GM13977 (cell line): Measurements from ENCODE around the gene ANKRD6.

Experiments
- DNase-seq: peaks from one replicate; pipeline ENCODE4 v3.0.0; 2012; ENCODE audit warnings: low spot score
- in situ Hi-C: fragments of 300-500 bp; cut with MboI; formaldehyde crosslinking; loops from one replicate; pipeline ENCODE4 v1.12.0; 2022; ENCODE audit warnings: low sequenced_read_pairs, low pct_unique_long_range_greater_than_20kb, mixed read lengths, inconsistent platforms; ENCODE audit not compliant: unreplicated experiment
- TF ChIP-seq, protein P1 (sequence below): IDR thresholded peaks from 2 replicates; pipeline ENCODE4 v1.5.1; 2012; ENCODE audit warnings: mild to moderate bottlenecking, control low read depth; ENCODE audit not compliant: insufficient read depth; ENCODE audit errors: extremely low read depth, missing control alignments

Gene ANKRD6

DNA sequence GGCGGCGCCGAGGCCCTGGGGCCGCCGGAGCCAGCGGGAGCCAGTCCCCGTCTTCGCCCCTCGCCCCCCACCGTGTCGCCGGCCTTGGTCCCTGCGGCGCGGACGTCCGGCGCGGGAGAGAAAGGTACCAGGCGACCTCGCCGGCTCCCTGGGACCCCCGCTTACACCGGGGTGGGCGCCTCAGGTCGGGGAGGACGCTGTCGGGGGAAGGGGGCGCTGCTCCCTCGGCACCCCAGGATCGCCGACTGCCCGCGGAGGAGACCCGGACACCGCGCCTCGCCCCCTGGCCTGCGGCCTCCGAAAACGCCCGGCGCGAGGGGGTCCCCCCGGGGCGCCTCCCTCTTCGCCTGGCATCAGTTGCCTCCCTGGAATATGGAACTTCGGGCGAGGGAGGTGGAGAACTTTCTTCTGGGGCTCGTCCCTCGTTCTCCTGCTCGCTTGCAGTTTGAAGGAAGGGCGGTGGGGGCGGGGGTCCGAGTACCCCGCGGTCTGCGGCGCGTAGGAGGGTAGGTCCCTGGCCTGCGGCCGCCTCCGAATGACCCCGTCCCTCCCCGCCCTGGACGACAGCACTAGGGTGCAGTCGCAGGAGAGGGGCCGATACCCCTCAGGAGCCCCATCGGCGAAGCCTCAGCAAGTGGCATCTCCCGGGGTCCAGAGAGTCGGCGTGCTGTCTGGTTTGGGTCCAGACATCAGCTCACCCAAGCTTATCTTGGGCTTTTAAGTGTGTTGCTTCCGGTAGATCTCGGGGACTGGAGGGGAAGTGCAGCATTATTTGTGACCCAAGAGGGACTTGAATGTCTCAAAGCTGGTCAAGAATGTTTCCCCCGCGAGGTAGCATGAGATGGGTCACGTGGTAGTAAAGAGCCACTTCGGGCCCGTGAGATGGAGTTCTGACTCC is 549 bp downstream of the ANKRD6 start:
- peak; percentile 53 for DNase-seq
- TF ChIP-seq, protein P1, sequence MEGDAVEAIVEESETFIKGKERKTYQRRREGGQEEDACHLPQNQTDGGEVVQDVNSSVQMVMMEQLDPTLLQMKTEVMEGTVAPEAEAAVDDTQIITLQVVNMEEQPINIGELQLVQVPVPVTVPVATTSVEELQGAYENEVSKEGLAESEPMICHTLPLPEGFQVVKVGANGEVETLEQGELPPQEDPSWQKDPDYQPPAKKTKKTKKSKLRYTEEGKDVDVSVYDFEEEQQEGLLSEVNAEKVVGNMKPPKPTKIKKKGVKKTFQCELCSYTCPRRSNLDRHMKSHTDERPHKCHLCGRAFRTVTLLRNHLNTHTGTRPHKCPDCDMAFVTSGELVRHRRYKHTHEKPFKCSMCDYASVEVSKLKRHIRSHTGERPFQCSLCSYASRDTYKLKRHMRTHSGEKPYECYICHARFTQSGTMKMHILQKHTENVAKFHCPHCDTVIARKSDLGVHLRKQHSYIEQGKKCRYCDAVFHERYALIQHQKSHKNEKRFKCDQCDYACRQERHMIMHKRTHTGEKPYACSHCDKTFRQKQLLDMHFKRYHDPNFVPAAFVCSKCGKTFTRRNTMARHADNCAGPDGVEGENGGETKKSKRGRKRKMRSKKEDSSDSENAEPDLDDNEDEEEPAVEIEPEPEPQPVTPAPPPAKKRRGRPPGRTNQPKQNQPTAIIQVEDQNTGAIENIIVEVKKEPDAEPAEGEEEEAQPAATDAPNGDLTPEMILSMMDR, result peak; percentile 6
- in situ Hi-C loops, result loop anchor here (10.0 kb wide), 1 partner anchor 171 kb away; no protein-coding TSS in a partner anchor

DNA sequence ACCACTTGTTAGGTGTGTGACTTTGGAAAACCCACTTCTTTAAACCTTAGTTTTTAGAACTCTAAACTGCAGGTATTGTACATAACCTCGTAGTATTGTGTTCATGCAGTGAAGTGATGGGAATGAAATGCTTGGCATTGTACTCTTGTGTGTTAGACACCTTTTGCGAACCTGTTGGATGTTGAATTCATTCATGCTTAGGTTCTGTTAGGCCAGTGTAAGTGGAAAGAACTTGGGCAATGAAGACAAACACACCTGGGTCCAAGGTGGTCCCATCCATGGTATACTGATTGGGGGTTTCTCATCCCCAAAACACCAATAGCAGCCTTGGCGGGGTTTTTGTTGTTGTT is 1.2 kb downstream of the ANKRD6 start:
- TF ChIP-seq, protein P1, result no peak
- in situ Hi-C loops, result loop anchor here (10.0 kb wide), 1 partner anchor 171 kb away; no protein-coding TSS in a partner anchor
- no peak for DNase-seq

DNA sequence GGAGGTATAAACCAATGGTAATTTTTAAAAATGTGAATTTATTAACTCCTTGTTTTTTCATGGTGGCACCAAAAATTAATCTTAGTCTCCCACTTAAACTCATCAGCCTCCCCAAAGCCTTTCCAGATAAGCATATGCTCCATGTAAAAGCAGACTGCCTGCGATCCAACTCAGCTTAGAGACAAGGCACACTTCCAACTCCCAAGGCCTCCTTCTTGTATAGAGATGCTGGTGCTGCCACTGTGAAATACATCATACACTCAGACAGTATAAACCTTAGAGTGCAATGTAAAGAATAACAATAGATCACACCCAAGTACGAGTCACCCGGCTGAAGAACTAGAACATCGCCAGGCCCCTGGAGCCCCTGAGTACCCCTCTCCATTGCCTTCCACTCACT is 2.0 kb downstream of the ANKRD6 start:
- in situ Hi-C loops, result loop anchor here (10.0 kb wide), 1 partner anchor 170 kb away; no protein-coding TSS in a partner anchor
- DNase-seq, result no peak
- TF ChIP-seq, protein P1, result no peak

DNA sequence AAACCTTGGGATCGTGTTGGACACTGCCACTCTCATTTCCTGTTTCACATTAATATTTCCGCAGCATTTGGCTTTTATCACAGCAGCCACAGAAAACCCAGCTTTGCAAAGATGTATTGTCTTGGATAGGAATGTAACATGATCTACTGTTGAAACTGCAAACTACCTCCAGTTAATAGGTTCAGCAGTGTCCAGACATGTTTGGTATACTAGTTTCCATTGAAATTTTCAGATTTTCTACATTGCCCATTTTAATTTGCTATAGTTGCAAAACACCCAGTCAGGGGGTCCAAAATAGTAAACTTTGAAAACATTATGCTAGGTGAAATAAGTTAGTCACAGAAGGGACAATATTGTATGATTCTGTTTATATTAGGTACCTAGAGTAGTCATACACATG is 3.3 kb downstream of the ANKRD6 start:
- TF ChIP-seq, protein P1, result no peak
- in situ Hi-C loops, result loop anchor here (10.0 kb wide), 1 partner anchor 169 kb away; no protein-coding TSS in a partner anchor
- DNase-seq, result no peak

DNA sequence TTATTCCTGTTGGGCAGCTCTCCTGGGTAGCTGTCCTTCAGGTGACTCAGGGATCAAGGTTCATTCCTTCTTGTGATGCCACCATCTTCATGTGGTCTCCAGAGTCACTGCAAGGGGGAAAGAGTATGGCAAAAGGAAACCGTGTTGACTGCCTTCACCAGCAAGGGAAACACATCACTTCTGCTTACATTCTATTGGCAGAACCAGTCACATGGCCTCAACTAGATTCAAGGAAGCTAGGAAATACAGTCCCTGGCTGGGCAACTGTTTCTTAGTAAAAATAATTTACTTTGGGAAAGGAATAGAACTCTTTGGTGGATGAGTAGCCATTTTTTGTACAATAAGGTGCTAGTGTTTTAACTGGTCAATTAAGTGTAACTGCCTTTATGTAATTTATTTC is 5.3 kb downstream of the ANKRD6 start:
- in situ Hi-C loops, result loop anchor here (10.0 kb wide), 1 partner anchor 167 kb away; no protein-coding TSS in a partner anchor
- TF ChIP-seq, protein P1, result no peak
- no peak for DNase-seq

DNA sequence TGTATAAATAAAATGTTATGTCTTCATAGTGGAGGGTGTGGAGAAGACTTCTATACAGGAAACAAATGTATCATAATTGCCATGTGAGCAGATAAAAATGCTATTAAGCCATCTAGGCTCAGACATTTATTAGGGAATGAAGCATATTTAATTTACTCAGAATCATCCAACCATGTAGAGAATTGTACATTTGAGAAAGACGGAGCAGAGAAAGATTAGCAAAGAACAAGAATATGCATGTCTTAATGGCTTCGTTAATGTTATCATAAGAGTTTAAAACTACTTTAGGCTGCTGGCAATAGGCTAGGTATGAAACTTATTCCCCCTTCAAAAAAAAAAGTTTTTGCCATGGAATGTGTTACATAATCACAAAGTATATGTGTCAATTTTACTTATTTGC is 6.1 kb downstream of the ANKRD6 start:
- in situ Hi-C loops, result loop anchor here (10.0 kb wide), 1 partner anchor 166 kb away; no protein-coding TSS in a partner anchor
- DNase-seq, result no peak
- TF ChIP-seq, protein P1, result no peak
